HCT116 (cell line): ENCODE results near the gene TM6SF1. TPM values are rescaled to one million over a fixed set of nuclear protein-coding genes. Genes with fewer than 3 reads are reported as not detected.

ENCODE experiments used
- ATAC-seq: fragments of 200-7000 bp; cut with Tn5 transposase; 2 replicates; pipeline ENCODE4 v1.9.1; 2020; ENCODE audit warnings: mild to moderate bottlenecking, moderate library complexity
- BruUV-seq: library from RNA; stranded (reverse); fragments of 400-500 nt; replicated peaks from 2 replicates; lab custom pipeline; 2021; lab: Mats Ljungman, UMichigan
- CTCF ChIA-PET: fragments of 300-600 bp; sonication (Branson Sonifier 250); formaldehyde crosslinking; loops from one replicate; lab custom pipeline; 2021; ENCODE audit warnings: antibody characterized with exemption; lab: Charles Lee
- POLR2A ChIA-PET: fragments of 300-600, 350-600 bp; sonication (Branson Sonifier 250); formaldehyde crosslinking; loops from one replicate; lab custom pipeline; 2021; ENCODE audit warnings: antibody characterized with exemption; lab: Charles Lee
- RAD21 ChIA-PET, 2 experiments: fragments of 300-600 bp; sonication (Branson Sonifier 250); formaldehyde crosslinking; loops; one replicate each; lab custom pipeline; 2023; ENCODE audit warnings: low total read pairs in 2 of 2; ENCODE audit not compliant: uncharacterized antibody in 2 of 2, unreplicated experiment in 2 of 2, low non-redundant PET in 1 of 2; lab: Charles Lee
- DNase-seq: peaks from one replicate; pipeline ENCODE4 v3.0.0-alpha.2; 2010; ENCODE audit warnings: low read depth, low spot score
- H2AFZ ChIP-seq: fragments of 200-600 bp; shearing (Covaris generic), sonication (generic); 2 replicates; pipeline ENCODE4 v1.6.1; 2017; ENCODE audit warnings: low read depth, mixed run types, mixed read lengths, antibody characterized with exemption, low read length; ENCODE audit not compliant: poor library complexity, severe bottlenecking
- H3K27ac ChIP-seq: 2 replicates; pipeline ENCODE4 v1.5.1; 2012; ENCODE audit warnings: low read depth, low read length
- H3K27me3 ChIP-seq: fragments of 200-600 bp; sonication (generic); 2 replicates; pipeline ENCODE4 v1.6.1; 2016; ENCODE audit warnings: mixed run types, low read length, mixed read lengths; ENCODE audit not compliant: insufficient read depth
- H3K36me3 ChIP-seq, 2 experiments: fragments of 200-500 bp in 1 of 2; fragments of 200-600 bp in 1 of 2; sonication (Bioruptor generic) in 1 of 2; sonication (generic) in 1 of 2; 2 replicates each; pipeline versions ENCODE4 v1.5.1 to v1.6.1; 2014 to 2016; ENCODE audit warnings: low read length in 2 of 2, inconsistent platforms in 1 of 2, mixed read lengths in 1 of 2, mixed run types in 1 of 2; ENCODE audit not compliant: insufficient read depth in 2 of 2, control insufficient read depth in 1 of 2
- H3K4me1 ChIP-seq, 2 experiments: fragments of 200-600 bp in 1 of 2; sonication (generic) in 1 of 2; 2 replicates each; pipeline versions ENCODE4 v1.5.1 to v1.6.1; 2012 to 2017; ENCODE audit warnings: low read length in 2 of 2, inconsistent platforms in 1 of 2, mild to moderate bottlenecking in 1 of 2, mixed read lengths in 1 of 2, mixed run types in 1 of 2, moderate library complexity in 1 of 2; ENCODE audit not compliant: insufficient read depth in 2 of 2, control insufficient read depth in 1 of 2
- H3K4me2 ChIP-seq: fragments of 200-600 bp; sonication (generic); 2 replicates; pipeline ENCODE4 v1.6.1; 2017; ENCODE audit warnings: mixed run types, low read length, mixed read lengths
- H3K4me3 ChIP-seq, 2 experiments: fragments of 200-600 bp in 1 of 2; sonication (generic) in 1 of 2; replicated peaks in 1 of 2; 2 replicates each; pipeline ENCODE4 v1.5.1; 2011 to 2016; ENCODE audit warnings: low read length in 2 of 2, control low read depth in 1 of 2, low read depth in 1 of 2, mild to moderate bottlenecking in 1 of 2, mixed read lengths in 1 of 2, mixed run types in 1 of 2
- H3K79me2 ChIP-seq: fragments of 200-600 bp; sonication (generic); 2 replicates; pipeline ENCODE4 v1.6.1; 2017; ENCODE audit warnings: mild to moderate bottlenecking, mixed run types, low read length, moderate library complexity, mixed read lengths; ENCODE audit not compliant: insufficient read depth
- H3K9ac ChIP-seq: fragments of 200-600 bp; sonication (generic); 2 replicates; pipeline ENCODE4 v1.6.1; 2016; ENCODE audit warnings: low read length, mixed read lengths
- H3K9me2 ChIP-seq: fragments of 200-600 bp; sonication (generic), shearing (Covaris generic); 2 replicates; pipeline ENCODE4 v1.6.1; 2017; ENCODE audit warnings: mixed run types, mild to moderate bottlenecking, moderate library complexity; ENCODE audit not compliant: insufficient read depth
- H3K9me3 ChIP-seq, 2 experiments: fragments of 200-500 bp in 1 of 2; fragments of 200-600 bp in 1 of 2; sonication (Bioruptor generic) in 1 of 2; sonication (generic) in 1 of 2; 2 replicates each; pipeline ENCODE4 v1.6.1; 2014 to 2017; ENCODE audit warnings: low read length in 2 of 2, mixed read lengths in 2 of 2, inconsistent platforms in 1 of 2, low read depth in 1 of 2, mild to moderate bottlenecking in 1 of 2, mixed run types in 1 of 2, moderate library complexity in 1 of 2; ENCODE audit not compliant: control insufficient read depth in 1 of 2, insufficient read depth in 1 of 2
- H4K20me1 ChIP-seq: fragments of 200-600 bp; sonication (generic), shearing (Covaris generic); 2 replicates; pipeline ENCODE4 v1.6.1; 2017; ENCODE audit warnings: mixed run types, mild to moderate bottlenecking, moderate library complexity; ENCODE audit not compliant: insufficient read depth
- ATF3 ChIP-seq: IDR thresholded peaks from 2 replicates; pipeline ENCODE4 v1.6.1; 2012
- EZH2 ChIP-seq: fragments of 200-600 bp; sonication (generic); IDR thresholded peaks from 2 replicates; pipeline ENCODE4 v1.6.1; 2017; ENCODE audit warnings: antibody characterized with exemption, mixed run types
- RAD21 ChIP-seq: IDR thresholded peaks from 2 replicates; pipeline ENCODE4 v1.6.1; 2012; ENCODE audit warnings: low read depth, mild to moderate bottlenecking
- SIN3A ChIP-seq: IDR thresholded peaks from 2 replicates; pipeline ENCODE4 v1.6.1; 2012; ENCODE audit warnings: low read depth
- TCF7L2 ChIP-seq: IDR thresholded peaks from 2 replicates; pipeline ENCODE4 v1.7.0; 2011; ENCODE audit warnings: borderline replicate concordance, inconsistent platforms; ENCODE audit not compliant: insufficient read depth, insufficient read length; ENCODE audit errors: extremely low read depth
- intact Hi-C: fragments of 100-400 bp; cut with micrococcal nuclease; formaldehyde crosslinking; loops from 2 replicates; pipeline ENCODE4 v1.10.0; 2022
- total RNA-seq: library from RNA; stranded (reverse); gene quantifications from one replicate; pipeline ENCODE4 v1.2.1, GENCODE V29; 2021; ENCODE audit not compliant: unreplicated experiment

The TM6SF1 gene
- total RNA-seq, 1 experiment from 2014 or later, result not detected

GRCh38 chr15:83123529-83123928 is 16.1 kb downstream of the TM6SF1 start:
- Histone ChIP-seq H3K27ac (no peak overlapping the region), H3K4me3 (no peak overlapping the region), H3K9me2 (no peaks in the 10 kb centered on the region), H3K4me1 (no peaks in the 10 kb centered on the region), H3K27me3 (no peaks in the 10 kb centered on the region), H3K79me2 (no peaks in the 10 kb centered on the region), H3K9me3 (no peaks in the 10 kb centered on the region), H3K9ac (no peak overlapping the region), H3K36me3 (no peaks in the 10 kb centered on the region), H3K4me2 (no peak overlapping the region), H2AFZ (no peak overlapping the region), H4K20me1 (no peaks in the 10 kb centered on the region)
- TF ChIP-seq SIN3A (no peak), ATF3 (no peak)
- ChIA-PET RAD21 (no interaction called here), CTCF (no interaction called here), POLR2A (no interaction called here)
- DNase-seq, result no peak
- no TSS peak for BruUV-seq
- ATAC-seq, result no peak
- intact Hi-C loops, result no loop called here

DNA sequence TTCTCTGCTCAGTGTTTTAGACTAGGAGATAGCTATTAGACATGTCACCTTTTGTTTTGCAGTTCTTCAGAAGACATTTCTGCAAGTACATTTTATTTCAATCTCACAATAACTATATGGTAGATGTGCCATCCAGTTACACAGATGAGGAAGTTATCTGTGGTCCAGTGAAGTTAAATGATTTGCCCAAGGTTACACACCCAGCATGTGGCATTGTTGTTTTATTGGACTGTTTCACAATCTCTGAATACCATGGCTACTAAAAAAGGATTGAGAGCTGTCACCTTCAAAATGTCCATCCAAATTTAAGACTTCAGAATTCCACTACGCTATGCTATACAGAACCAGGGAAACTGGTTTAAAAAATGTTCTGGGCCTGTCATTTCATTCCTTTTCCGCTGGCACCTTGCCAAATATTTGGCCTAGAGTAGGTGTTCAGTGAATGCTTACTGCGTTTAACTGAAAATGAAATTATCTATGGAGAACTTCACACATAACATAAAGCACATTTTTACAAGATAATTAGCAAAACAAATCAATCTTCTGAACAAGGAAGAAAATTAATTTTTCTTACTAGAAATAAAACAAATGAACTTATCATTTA is 20.2 kb downstream of the TM6SF1 start:
- ATAC-seq (no peak), DNase-seq (no peak)
- Histone ChIP-seq H3K36me3 (no peaks in the 10 kb centered on the region), H3K9me2 (no peaks in the 10 kb centered on the region), H3K4me3 (no peak overlapping the region), H3K27me3 (no peaks in the 10 kb centered on the region), H3K9ac (no peak overlapping the region), H3K27ac (no peak overlapping the region), H4K20me1 (no peaks in the 10 kb centered on the region), H3K4me1 (no peaks in the 10 kb centered on the region), H3K79me2 (no peaks in the 10 kb centered on the region), H3K9me3 (no peaks in the 10 kb centered on the region), H3K4me2 (no peak overlapping the region), H2AFZ (no peak overlapping the region)
- TF ChIP-seq TCF7L2, result no peak
- no peak for TF ChIP-seq RAD21
- no peak for TF ChIP-seq EZH2
- RAD21 ChIA-PET, result no interaction called here
- POLR2A ChIA-PET, result no interaction called here
- intact Hi-C loops, result no loop called here
- no TSS peak for BruUV-seq
- CTCF ChIA-PET, result no interaction called here
